ENCODE measurements around the gene DYNLT2. TPM values are rescaled to one million over a fixed set of nuclear protein-coding genes. Genes with fewer than 3 reads are reported as not detected.

DYNLT2 gene
- total and polyA plus RNA-seq, 2 of the 13 experiments (the other 11 are each of a cell fraction or from before 2014, with no cell fraction given) = 2.1 to 4.3 TPM

GRCh38 chr6:169701954-169702839, 49.2 kb downstream of the DYNLT2 start, which contains the start of the genes C6orf120 and WDR27 (continued):
- TF ChIP-seq SKIL (CRISPR knock-in tag; IDR thresholded peaks at IDR 0.05; ENCODE audit: borderline replicate concordance) (peak; percentile 43), ZHX2 (IDR thresholded peaks at IDR 0.05; ENCODE audit: low read depth) (peak; percentile 88), ZHX2 (CRISPR knock-in tag; IDR thresholded peaks at IDR 0.05; ENCODE audit: borderline replicate concordance) (no peak; the same call in 1 of the 2 replicates), SNAPC5 (CRISPR knock-in tag; IDR thresholded peaks at IDR 0.05; ENCODE audit: borderline replicate concordance) (0 out of 2 replicates have a peak, but pooled peaks have one; percentile 21), POLR2G (IDR thresholded peaks at IDR 0.05; ENCODE audit: low read depth, low read length) (peak; percentile 95), DRAP1 (CRISPR knock-in tag; IDR thresholded peaks at IDR 0.05) (peak; percentile 96), TFAP4 (IDR thresholded peaks at IDR 0.05; ENCODE audit: borderline replicate concordance, low read depth) (peak; percentile 86; the same call in 1 of the 2 replicates), ZFX (CRISPR knock-in tag; IDR thresholded peaks at IDR 0.05; ENCODE audit: low read depth) (peak; percentile 99), ZNF616 (CRISPR knock-in tag; IDR thresholded peaks at IDR 0.05; ENCODE audit: low read depth) (peak; percentile 90), ZBTB33 (CRISPR knock-in tag; IDR thresholded peaks at IDR 0.05) (no peak; the same call in 1 of the 2 replicates), SIX1 (CRISPR knock-in tag; IDR thresholded peaks at IDR 0.05; ENCODE audit: borderline replicate concordance) (0 out of 2 replicates have a peak, but pooled peaks have one; percentile 20), IRF2 (CRISPR knock-in tag; IDR thresholded peaks at IDR 0.05) (peak; percentile 95), MXI1 (IDR thresholded peaks at IDR 0.05; ENCODE audit: borderline replicate concordance, low read depth, low read length) (peak; percentile 97), ELF1 (CRISPR knock-in tag; IDR thresholded peaks at IDR 0.05) (peak; percentile 90), MEF2D (CRISPR knock-in tag; IDR thresholded peaks at IDR 0.05) (peak; percentile 13; the same call in 1 of the 2 replicates), ZKSCAN1 (IDR thresholded peaks at IDR 0.05; ENCODE audit: low read length) (no peak)

Measured in HepG2 (cell line).